Heart left ventricle (tissue), 16 donors: ENCODE results near the gene MVB12B. TPM values are rescaled to one million over a fixed set of nuclear protein-coding genes. Genes with fewer than 3 reads are reported as not detected.

Source experiments
- ATAC-seq, 4 donors: fragments of 200-7000 bp; cut with Tn5 transposase; one replicate each; pipeline ENCODE4 v1.9.1; 2020 to 2022; ENCODE audit warnings: moderate library complexity in 4 of 4, mild to moderate bottlenecking in 3 of 4, moderate number of reproducible peaks in 1 of 4
- DNase-seq, 5 donors: peaks; one replicate each; pipeline ENCODE4 v3.0.0-alpha.2; 2020
- H3K27ac ChIP-seq, 12 donors: fragments of 200-600 bp; sonication (generic) in 4 of 12; one replicate each; pipeline versions ENCODE4 v1.5.0 to v1.8.0; 2016 to 2022; ENCODE audit warnings: mild to moderate bottlenecking in 2 of 12
- H3K27me3 ChIP-seq, 9 donors: fragments of 200-600 bp; sonication (generic) in 2 of 9; one replicate each; pipeline versions ENCODE4 v1.5.1 to v1.8.0; 2016 to 2022; ENCODE audit warnings: mild to moderate bottlenecking in 3 of 9
- H3K36me3 ChIP-seq, 9 donors: fragments of 200-600 bp; sonication (generic) in 2 of 9; one replicate each; pipeline versions ENCODE4 v1.5.0 to v1.8.0; 2018 to 2022; ENCODE audit warnings: mild to moderate bottlenecking in 2 of 9
- H3K4me1 ChIP-seq, 12 donors: fragments of 200-600 bp; sonication (generic) in 4 of 12; one replicate each; pipeline versions ENCODE4 v1.5.0 to v1.8.0; 2016 to 2022; ENCODE audit warnings: mild to moderate bottlenecking in 3 of 12
- H3K4me3 ChIP-seq, 12 donors: fragments of 200-600 bp; sonication (generic) in 4 of 12; one replicate each; pipeline versions ENCODE4 v1.5.0 to v1.8.0; 2017 to 2022; ENCODE audit warnings: mild to moderate bottlenecking in 9 of 12, moderate library complexity in 4 of 12
- H3K9me3 ChIP-seq, 12 donors: fragments of 200-600 bp; sonication (generic) in 4 of 12; one replicate each; pipeline versions ENCODE4 v1.5.0 to v1.8.0; 2016 to 2022; ENCODE audit warnings: mild to moderate bottlenecking in 1 of 12
- CTCF ChIP-seq, 12 donors: fragments of 200-600 bp; sonication (generic) in 4 of 12; IDR thresholded peaks; one replicate each; pipeline versions ENCODE4 v1.5.0 to v1.8.0; 2018 to 2022; ENCODE audit warnings: antibody characterized with exemption in 12 of 12, mild to moderate bottlenecking in 5 of 12
- POLR2A ChIP-seq, 2 donors: fragments of 450-650 bp; IDR thresholded peaks; one replicate each; pipeline ENCODE4 v1.6.1; 2017; ENCODE audit warnings: antibody characterized with exemption in 2 of 2, mild to moderate bottlenecking in 2 of 2, moderate library complexity in 2 of 2
- WGBS, 4 donors: extraction: QIAGEN DNeasy Blood & Tissue Kit in 2 of 4; methylation state at CpG; one replicate each; pipeline versions ENCODE4 v1.1.5 to v1.1.7; 2013 to 2018; 5-methylcytosine and 5-hydroxymethylcytosine counted together
- intact Hi-C, 10 donors: fragments of 100-400 bp; cut with DNase I; formaldehyde crosslinking; loops; one replicate each; pipeline versions ENCODE4 v1.11.1 to v1.14.2; 2022
- polyA plus RNA-seq, 2 donors: library from polyadenylated mRNA; stranded (reverse); fragments of 200-250 nt; gene quantifications; one replicate each; pipeline ENCODE4 v1.2.3, GENCODE V29; 2013
- total RNA-seq, 9 donors: library from RNA; depleted of rRNA in 2 of 9; stranded (reverse); fragments of >200 nt in 2 of 9; fragmentation: NEBNext Ultra II Directional in 3 of 9; extraction: Animal tissue kit (Norgen Biotek cat#: 25700) in 3 of 9; gene quantifications; one replicate each; pipeline versions ENCODE4 v1.1.0 to v1.2.4, GENCODE V29; 2016 to 2023
- donor health status: ischemic (EF 13 %, LVEDD 7.1; RV severe dilation, severe dysfunction).
- donor health status: healthy with polysubstance abuse.
- donor health status: DM: no; HTN: yes; CAD: no.
- donor health status: DM: no; HTN: no; CAD: no.
- donor health status: ischemic (EF 25% LVEDD 6.9; RV normal size, moderate dysfunction).
- donor health status: ischemic (EF 25% LVEDD 5.7; RV mildly dilated, moderate dysfunction).
- donor health status: healthy.
- donor health status: DM: yes; HTN: yes; CAD: no.
- donor health status: ischemic (EF 35%, LVEDD 5.7; RV mildly dilated, moderate dysfunction).
- donor health status: nonischemic (EF 11% LVEDD 7.7; RV severe dilation, severe dysfunction).
- donor health status: DM: yes; HTN: yes; CAD: no.
- donor health status: PGD.
- donor health status: ischemic (EF 29% LVEDD 5.4; RV normal size, mild dysfunction).
- donor health status: nonischemic (EF 23%, LVEDD 6.1; RV moderate dilation, normal function).

The MVB12B gene
- total and polyA plus RNA-seq, 11 donors, result 4.9 to 16.2 (median 11.0) TPM

- no peak overlapping the region for H3K27ac ChIP-seq
- no peak overlapping the region for H3K4me3 ChIP-seq
- WGBS, 4 donors, result 65 to 80% (median 74%) methylated on average over 8 of the region's 8 CpGs
- TF ChIP-seq CTCF (IDR thresholded peaks at IDR 0.05) (no peak), POLR2A (IDR thresholded peaks at IDR 0.05) (no peak)
- H3K36me3 ChIP-seq, result no peaks in the 10 kb centered on the region
- no peaks in the 10 kb centered on the region for H3K27me3 ChIP-seq
- DNase-seq, result no peak
- no peaks in the 10 kb centered on the region for H3K9me3 ChIP-seq
- intact Hi-C loops, result no loop called here
- H3K4me1 ChIP-seq, result no peaks in the 10 kb centered on the region
- ATAC-seq, result no peak
Measured at GRCh38 chr9:126309427-126310189, 17.0 kb upstream of the MVB12B start.

GRCh38 chr9:126312584-126313551 lies 13.8 kb upstream of the MVB12B start:
- 88 to 92% (median 90%) methylated on average over 5 of the region's 5 CpGs for WGBS, 4 donors
- intact Hi-C loops, result no loop called here
- H3K27ac ChIP-seq, result no peak overlapping the region
- H3K4me3 ChIP-seq, result no peak overlapping the region
- DNase-seq, result no peak
- TF ChIP-seq POLR2A (IDR thresholded peaks at IDR 0.05) (no peak), CTCF (IDR thresholded peaks at IDR 0.05) (no peak)
- H3K9me3 ChIP-seq, result no peaks in the 10 kb centered on the region
- no peaks in the 10 kb centered on the region for H3K36me3 ChIP-seq
- no peaks in the 10 kb centered on the region for H3K4me1 ChIP-seq
- no peaks in the 10 kb centered on the region for H3K27me3 ChIP-seq
- ATAC-seq, result no peak

GRCh38 chr9:126316085-126316655 lies 10.5 kb upstream of the MVB12B start:
- no peaks in the 10 kb centered on the region for H3K27me3 ChIP-seq
- intact Hi-C loops, result loop anchor here in 8 of 10 donors (2.0 to 5.0 kb wide), 3 partner anchors 81 to 176 kb away; no protein-coding TSS in a partner anchor
- H3K4me3 ChIP-seq, result no peak overlapping the region
- no peaks in the 10 kb centered on the region for H3K36me3 ChIP-seq
- no peak for DNase-seq
- no peak overlapping the region for H3K27ac ChIP-seq
- WGBS, 4 donors, result 91 to 97% (median 96%) methylated on average over 3 of the region's 3 CpGs
- peaks cover 0 to 4% (median 0%) of the 10 kb centered on the region in 12 donors for H3K4me1 ChIP-seq
- ATAC-seq, result no peak
- TF ChIP-seq CTCF (IDR thresholded peaks at IDR 0.05) (no peak), POLR2A (IDR thresholded peaks at IDR 0.05) (no peak)
- H3K9me3 ChIP-seq, result no peaks in the 10 kb centered on the region
